Tibial artery (tissue), 4 donors: ENCODE results near the gene PCDH9.

Experiments used
- DNase-seq, 2 donors: peaks; one replicate each; pipeline ENCODE4 v3.0.0-alpha.2; 2019
- H3K27ac ChIP-seq, 2 donors: fragments of 200-600 bp; sonication (generic) in 1 of 2; 1 replicate in 1 of 2; 2 replicates in 1 of 2; pipeline ENCODE4 v1.5.1; 2018 to 2019; ENCODE audit warnings: mild to moderate bottlenecking in 1 of 2
- H3K27me3 ChIP-seq, 2 donors: fragments of 200-600 bp; sonication (generic) in 1 of 2; one replicate each; pipeline versions ENCODE4 v1.5.1 to v1.6.0; 2016 to 2019
- H3K36me3 ChIP-seq, 3 donors: fragments of 200-600 bp; sonication (generic) in 2 of 3; one replicate each; pipeline ENCODE4 v1.5.1; 2016 to 2019; ENCODE audit warnings: mild to moderate bottlenecking in 2 of 3
- H3K4me1 ChIP-seq, 4 donors: fragments of 200-600 bp; sonication (generic) in 2 of 4; 1 replicate in 3 of 4; 2 replicates in 1 of 4; pipeline ENCODE4 v1.5.1; 2016 to 2019
- H3K4me3 ChIP-seq, 2 donors: fragments of 200-600 bp; sonication (generic) in 1 of 2; 1 replicate in 1 of 2; 2 replicates in 1 of 2; pipeline ENCODE4 v1.5.1; 2018 to 2019; ENCODE audit warnings: mild to moderate bottlenecking in 2 of 2
- H3K9me3 ChIP-seq, 3 donors: fragments of 200-600 bp; sonication (generic) in 1 of 3; one replicate each; pipeline ENCODE4 v1.5.1; 2016 to 2019
- CTCF ChIP-seq, 2 experiments: fragments of 200-600 bp in 1 of 2; fragments of 450-650 bp in 1 of 2; IDR thresholded peaks; one replicate each; pipeline ENCODE4 v1.5.1; 2017 to 2019; ENCODE audit warnings: antibody characterized with exemption in 2 of 2, mild to moderate bottlenecking in 1 of 2, moderate library complexity in 1 of 2
- intact Hi-C: fragments of 100-400 bp; cut with DNase I; formaldehyde crosslinking; loops from one replicate; pipeline ENCODE4 v1.15.0; 2023; ENCODE audit warnings: low total_unique reads

Gene PCDH9

GRCh38 chr13:66339214-66339613 is 890.9 kb downstream of the PCDH9 start:
- no peaks in the 10 kb centered on the region for H3K36me3 ChIP-seq
- H3K4me1 ChIP-seq: no peaks in the 10 kb centered on the region
- intact Hi-C loops: no loop called here
- TF ChIP-seq CTCF (IDR thresholded peaks at IDR 0.05): no peak
- no peak overlapping the region for H3K4me3 ChIP-seq
- H3K27ac ChIP-seq: no peak overlapping the region
- no peaks in the 10 kb centered on the region for H3K9me3 ChIP-seq
- H3K27me3 ChIP-seq: no peaks in the 10 kb centered on the region
- DNase-seq: no peak

- no peaks in the 10 kb centered on the region for H3K4me1 ChIP-seq
- no peak for DNase-seq
- no peaks in the 10 kb centered on the region for H3K36me3 ChIP-seq
- intact Hi-C loops: no loop called here
- TF ChIP-seq CTCF (IDR thresholded peaks at IDR 0.05): no peak
- no peaks in the 10 kb centered on the region for H3K27me3 ChIP-seq
- H3K9me3 ChIP-seq: no peaks in the 10 kb centered on the region
- H3K27ac ChIP-seq: no peak overlapping the region
- H3K4me3 ChIP-seq: no peak overlapping the region
Measured at GRCh38 chr13:66338542-66338941, 891.6 kb downstream of the PCDH9 start.

- H3K4me3 ChIP-seq: no peak overlapping the region
- intact Hi-C loops: no loop called here
- H3K27ac ChIP-seq: no peak overlapping the region
- H3K27me3 ChIP-seq: no peaks in the 10 kb centered on the region
- H3K4me1 ChIP-seq: no peaks in the 10 kb centered on the region
- no peaks in the 10 kb centered on the region for H3K36me3 ChIP-seq
- no peaks in the 10 kb centered on the region for H3K9me3 ChIP-seq
- no peak for TF ChIP-seq CTCF (IDR thresholded peaks at IDR 0.05)
- DNase-seq: no peak
Measured at GRCh38 chr13:66335626-66336025, 894.5 kb downstream of the PCDH9 start.

- intact Hi-C loops: no loop called here
- H3K36me3 ChIP-seq: no peaks in the 10 kb centered on the region
- DNase-seq: no peak
- no peak overlapping the region for H3K4me3 ChIP-seq
- H3K27ac ChIP-seq: no peak overlapping the region
- H3K9me3 ChIP-seq: no peaks in the 10 kb centered on the region
- TF ChIP-seq CTCF (IDR thresholded peaks at IDR 0.05): no peak
- H3K4me1 ChIP-seq: no peaks in the 10 kb centered on the region
- no peaks in the 10 kb centered on the region for H3K27me3 ChIP-seq
Measured at GRCh38 chr13:66329988-66330451, 900.1 kb downstream of the PCDH9 start.

GRCh38 chr13:66328476-66328875 is 901.7 kb downstream of the PCDH9 start:
- H3K27ac ChIP-seq: no peak overlapping the region
- no peaks in the 10 kb centered on the region for H3K4me1 ChIP-seq
- H3K27me3 ChIP-seq: no peaks in the 10 kb centered on the region
- no peak for DNase-seq
- no peak for TF ChIP-seq CTCF (IDR thresholded peaks at IDR 0.05)
- no peaks in the 10 kb centered on the region for H3K9me3 ChIP-seq
- H3K36me3 ChIP-seq: no peaks in the 10 kb centered on the region
- intact Hi-C loops: no loop called here
- no peak overlapping the region for H3K4me3 ChIP-seq

GRCh38 chr13:66323745-66324347 is 906.3 kb downstream of the PCDH9 start:
- Histone ChIP-seq H3K36me3 (no peaks in the 10 kb centered on the region), H3K9me3 (no peaks in the 10 kb centered on the region), H3K27me3 (no peaks in the 10 kb centered on the region), H3K27ac (no peak overlapping the region), H3K4me3 (no peak overlapping the region), H3K4me1 (no peaks in the 10 kb centered on the region)
- no peak for TF ChIP-seq CTCF (IDR thresholded peaks at IDR 0.05)
- DNase-seq: no peak
- intact Hi-C loops: no loop called here
